ENCODE data around the gene PRRT1.

Gene PRRT1

DNA sequence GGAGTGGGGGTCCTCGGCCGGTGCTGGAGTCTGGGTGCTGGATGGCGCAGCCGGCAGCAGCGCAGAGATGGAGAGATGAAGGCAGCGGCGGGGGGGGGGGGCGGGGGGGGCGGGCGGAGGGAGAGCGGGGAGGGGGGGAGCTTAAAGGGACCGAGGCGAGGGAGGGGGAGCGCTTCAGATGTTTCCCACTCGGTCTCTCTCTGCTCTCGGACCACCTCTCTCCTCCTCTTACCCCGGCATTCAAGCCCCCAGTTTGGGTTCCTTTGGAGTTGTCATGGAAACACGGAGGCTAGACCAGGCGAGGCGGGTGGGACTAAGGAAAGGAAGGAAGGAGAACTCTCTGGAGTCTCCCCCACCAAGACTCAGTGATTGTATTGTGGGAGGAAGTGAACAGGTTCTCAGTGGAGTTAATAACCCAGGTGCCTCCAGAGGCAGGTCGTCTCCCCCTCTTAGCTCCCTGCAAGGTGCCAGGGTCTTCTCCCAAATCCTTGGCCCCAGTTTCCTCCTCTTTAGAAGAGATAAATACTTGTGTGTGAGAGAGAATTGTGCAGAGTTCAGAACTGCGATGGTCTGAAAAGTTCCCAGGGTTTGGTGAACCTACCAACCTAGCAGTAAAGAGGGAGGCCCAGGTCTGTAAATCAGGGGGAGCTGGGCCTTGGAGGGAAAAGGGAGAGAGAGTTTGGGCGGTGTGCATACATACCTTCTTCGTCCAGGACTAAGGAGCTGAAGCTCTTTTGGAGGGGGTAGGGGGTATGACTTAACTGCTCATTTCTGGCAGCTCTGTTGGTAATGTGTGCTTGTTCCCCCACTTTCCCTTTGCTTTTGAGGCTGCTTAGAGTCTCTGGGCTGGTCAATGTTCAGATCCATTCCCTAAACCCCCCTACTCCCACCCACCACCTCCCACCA is at the start of gene PRRT1:
Gene PRRT1, minus strand, starts transcription at position 77 of the 906 bp plus-strand sequence. CDS start 112 bp downstream, outside the sequence.
- no peak for DNase-seq (ENCODE audit: low spot score)
- TF ChIP-seq, protein P1, sequence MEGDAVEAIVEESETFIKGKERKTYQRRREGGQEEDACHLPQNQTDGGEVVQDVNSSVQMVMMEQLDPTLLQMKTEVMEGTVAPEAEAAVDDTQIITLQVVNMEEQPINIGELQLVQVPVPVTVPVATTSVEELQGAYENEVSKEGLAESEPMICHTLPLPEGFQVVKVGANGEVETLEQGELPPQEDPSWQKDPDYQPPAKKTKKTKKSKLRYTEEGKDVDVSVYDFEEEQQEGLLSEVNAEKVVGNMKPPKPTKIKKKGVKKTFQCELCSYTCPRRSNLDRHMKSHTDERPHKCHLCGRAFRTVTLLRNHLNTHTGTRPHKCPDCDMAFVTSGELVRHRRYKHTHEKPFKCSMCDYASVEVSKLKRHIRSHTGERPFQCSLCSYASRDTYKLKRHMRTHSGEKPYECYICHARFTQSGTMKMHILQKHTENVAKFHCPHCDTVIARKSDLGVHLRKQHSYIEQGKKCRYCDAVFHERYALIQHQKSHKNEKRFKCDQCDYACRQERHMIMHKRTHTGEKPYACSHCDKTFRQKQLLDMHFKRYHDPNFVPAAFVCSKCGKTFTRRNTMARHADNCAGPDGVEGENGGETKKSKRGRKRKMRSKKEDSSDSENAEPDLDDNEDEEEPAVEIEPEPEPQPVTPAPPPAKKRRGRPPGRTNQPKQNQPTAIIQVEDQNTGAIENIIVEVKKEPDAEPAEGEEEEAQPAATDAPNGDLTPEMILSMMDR (IDR thresholded peaks at IDR 0.05; ENCODE audit: extremely low read depth, missing control alignments) = no peak

DNA sequence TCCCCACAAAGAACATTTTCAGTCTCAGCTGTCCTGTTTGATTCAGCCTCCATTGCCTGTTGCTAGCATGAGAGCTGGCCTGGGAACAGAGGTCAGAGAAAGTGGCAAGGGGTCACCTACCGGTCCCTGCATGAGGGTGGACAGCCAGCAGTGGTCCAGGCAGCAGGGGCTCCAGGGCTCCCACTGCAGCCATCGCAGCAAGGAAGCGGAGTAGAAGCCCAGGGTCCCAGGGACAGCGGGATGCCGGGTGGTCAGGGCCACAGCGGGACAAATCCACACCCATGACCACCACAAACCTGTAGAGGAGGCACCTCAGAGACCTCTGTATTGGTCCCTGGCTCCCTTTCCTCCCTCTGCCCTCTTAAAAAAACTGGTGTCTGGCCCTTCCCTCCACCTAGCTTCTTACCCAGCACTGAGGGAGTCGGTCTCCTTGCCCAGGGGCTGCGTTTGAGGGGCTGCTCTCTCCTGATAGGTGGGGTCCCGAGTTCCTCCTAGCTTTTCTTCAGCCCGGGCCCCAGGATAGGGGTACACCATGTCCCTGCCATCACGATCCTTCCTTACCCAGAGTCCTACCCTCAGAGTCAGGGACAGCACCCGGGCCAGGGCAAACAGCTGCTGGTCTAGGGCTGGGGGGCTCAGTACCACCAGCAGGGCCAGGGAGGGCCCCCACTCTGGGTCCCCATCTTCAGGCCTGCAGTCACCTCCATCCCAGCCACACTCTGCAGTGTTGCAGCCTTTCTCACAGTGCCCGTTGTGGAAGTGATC is 49.2 kb upstream of the PRRT1 start:
- no peak for DNase-seq (ENCODE audit: low spot score)
- TF ChIP-seq, protein P1 (IDR thresholded peaks at IDR 0.05; ENCODE audit: extremely low read depth, missing control alignments) = no peak

DNA sequence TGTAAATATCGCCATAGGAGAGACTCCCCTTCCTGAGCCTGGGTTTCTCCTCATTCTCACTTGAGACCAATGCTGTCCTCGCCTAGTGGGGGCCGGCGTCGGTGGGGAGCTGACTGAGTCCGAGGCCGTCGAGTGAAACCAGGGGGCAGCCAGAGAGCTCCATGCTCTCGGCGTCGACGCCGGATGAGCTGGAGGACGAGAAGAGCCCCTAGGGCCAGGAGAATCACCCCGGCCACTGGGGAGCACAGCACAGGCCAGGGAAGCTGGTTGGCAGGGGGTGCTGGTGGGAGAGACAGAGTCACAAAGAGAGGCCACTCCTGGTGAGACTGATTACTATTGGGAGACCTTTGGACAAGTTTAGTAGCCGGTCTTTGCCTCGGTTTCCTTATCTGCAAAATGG is 47.1 kb upstream of the PRRT1 start:
- no peak for DNase-seq (ENCODE audit: low spot score)
- TF ChIP-seq, protein P1 (IDR thresholded peaks at IDR 0.05; ENCODE audit: extremely low read depth, missing control alignments) = no peak

DNA sequence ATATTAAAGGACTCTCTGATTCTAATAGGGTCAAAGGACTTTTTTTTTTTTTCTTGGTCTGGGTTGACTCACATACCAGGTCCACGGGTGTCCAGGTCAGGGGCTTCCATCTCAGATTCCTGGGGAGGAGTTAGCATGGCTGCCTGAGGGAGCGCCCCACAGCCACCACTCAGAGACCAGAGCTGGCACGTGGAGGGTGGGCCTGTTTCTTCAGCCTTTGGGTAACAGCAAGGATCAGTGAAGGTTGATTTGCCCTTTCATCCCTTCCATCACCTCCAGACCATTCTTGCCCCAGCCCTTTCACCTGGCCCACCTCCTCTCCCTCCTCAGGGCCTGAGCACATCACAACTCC is 46.6 kb upstream of the PRRT1 start:
- no peak for DNase-seq (ENCODE audit: low spot score)
- TF ChIP-seq, protein P1 (IDR thresholded peaks at IDR 0.05; ENCODE audit: extremely low read depth, missing control alignments) = no peak

DNA sequence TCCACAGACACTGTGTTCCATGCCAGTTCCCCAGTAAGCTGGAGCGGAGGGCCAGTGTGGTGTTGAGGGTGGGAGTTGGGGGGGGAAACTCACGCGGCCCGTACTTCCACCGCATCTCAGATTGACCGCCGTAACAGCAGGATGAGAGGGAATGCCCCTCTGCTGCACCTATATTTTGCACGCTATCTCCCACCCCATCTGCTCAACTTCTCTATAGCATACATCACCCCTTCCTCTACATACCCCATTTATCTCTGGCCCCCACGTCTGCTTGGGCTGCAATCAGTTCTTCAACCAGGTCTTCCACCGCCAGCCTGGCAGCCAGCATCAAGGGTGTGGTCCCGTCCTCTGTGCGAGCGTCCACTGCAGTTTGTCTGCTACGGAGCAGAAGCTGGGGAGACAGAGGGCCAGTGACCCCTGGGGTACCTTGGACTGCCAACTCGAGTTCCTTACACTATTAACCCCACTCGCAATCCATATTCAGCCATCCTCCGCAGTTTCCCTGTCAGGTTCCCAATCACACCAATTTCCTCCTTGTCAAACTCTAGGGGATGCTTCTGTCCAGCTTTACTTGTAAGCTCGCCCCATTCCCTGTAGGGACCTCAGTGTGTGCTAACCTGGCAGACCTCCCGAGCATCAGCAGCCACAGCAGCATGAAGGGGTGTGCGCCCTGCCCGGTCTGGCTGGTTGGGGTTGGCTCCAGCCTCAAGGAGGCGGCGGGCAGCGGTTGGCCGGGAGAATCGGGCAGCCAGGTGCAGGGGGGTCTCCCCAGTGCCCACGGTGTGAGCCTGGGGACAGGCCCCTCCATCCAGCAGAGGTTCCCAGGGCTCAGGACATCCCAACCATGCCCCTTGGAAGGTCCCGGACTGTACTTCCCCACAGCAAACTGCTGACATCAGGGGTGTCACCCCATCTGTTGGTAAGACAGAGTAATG is 45.2 kb upstream of the PRRT1 start:
- TF ChIP-seq, protein P1 (IDR thresholded peaks at IDR 0.05; ENCODE audit: extremely low read depth, missing control alignments) = no peak
- peak; percentile 49 for DNase-seq (ENCODE audit: low spot score)

DNA sequence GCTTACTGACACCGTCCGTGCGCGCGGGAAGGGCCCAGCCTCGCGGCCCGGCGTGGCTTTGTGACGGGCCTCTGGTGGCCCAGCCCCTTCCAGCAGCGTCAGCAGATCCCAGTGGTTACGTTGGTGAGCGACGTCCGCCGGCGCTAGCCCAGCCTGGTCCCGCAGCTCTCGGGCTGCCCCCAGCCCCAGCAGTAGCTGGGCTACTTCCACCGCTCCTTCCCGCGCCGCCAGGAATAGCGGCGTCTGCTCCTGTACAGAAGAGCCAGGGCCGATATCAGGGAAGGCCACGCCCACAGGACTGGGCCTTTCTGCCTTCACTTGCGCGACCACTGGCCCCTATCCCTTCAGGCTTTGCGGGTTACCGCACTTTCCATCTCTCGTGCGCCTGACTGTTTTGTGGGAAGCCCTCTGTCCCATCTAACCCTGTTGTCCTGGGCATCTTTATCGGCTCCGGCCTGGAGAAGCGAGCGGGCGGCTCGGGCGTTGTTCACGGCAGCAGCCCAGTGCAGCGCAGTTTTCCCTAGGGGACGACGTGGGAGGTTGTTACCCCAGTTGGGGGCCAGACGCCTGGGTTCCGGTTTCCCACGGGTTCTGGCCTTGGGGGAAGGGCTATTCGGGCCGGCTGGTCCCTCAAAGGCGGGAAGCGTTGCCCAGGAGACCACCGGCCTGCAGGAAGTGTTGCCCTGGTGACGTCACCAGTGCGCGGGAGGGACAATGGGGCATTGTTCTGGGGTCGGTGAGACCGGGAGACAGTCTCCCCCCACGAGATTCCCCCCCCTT is 44.4 kb upstream of the PRRT1 start:
- peak; percentile 96 for DNase-seq (ENCODE audit: low spot score)
- TF ChIP-seq, protein P1 (IDR thresholded peaks at IDR 0.05; ENCODE audit: extremely low read depth, missing control alignments) = no peak

Data from GM20000 (cell line).